ENCODE data around the gene ATAD1. TPM values are rescaled to one million over a fixed set of nuclear protein-coding genes. Genes with fewer than 3 reads are reported as not detected.
"Not testable (repeated sequence)": the region's sequence is repeated elsewhere in the genome, so short reads cannot be mapped to it uniquely, and the experiment has no call there.

ATAD1 gene
- total and polyA plus RNA-seq, 4 donors, result 11.6 to 50.2 (median 28.7) TPM

- no peak for ATAC-seq (ENCODE audit: insufficient read depth, low FRiP score)
- TF ChIP-seq, protein P1, sequence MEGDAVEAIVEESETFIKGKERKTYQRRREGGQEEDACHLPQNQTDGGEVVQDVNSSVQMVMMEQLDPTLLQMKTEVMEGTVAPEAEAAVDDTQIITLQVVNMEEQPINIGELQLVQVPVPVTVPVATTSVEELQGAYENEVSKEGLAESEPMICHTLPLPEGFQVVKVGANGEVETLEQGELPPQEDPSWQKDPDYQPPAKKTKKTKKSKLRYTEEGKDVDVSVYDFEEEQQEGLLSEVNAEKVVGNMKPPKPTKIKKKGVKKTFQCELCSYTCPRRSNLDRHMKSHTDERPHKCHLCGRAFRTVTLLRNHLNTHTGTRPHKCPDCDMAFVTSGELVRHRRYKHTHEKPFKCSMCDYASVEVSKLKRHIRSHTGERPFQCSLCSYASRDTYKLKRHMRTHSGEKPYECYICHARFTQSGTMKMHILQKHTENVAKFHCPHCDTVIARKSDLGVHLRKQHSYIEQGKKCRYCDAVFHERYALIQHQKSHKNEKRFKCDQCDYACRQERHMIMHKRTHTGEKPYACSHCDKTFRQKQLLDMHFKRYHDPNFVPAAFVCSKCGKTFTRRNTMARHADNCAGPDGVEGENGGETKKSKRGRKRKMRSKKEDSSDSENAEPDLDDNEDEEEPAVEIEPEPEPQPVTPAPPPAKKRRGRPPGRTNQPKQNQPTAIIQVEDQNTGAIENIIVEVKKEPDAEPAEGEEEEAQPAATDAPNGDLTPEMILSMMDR (IDR thresholded peaks at IDR 0.05; ENCODE audit: control extremely low read depth, extremely low read depth), result no peak
- Histone ChIP-seq H3K27ac (ENCODE audit: low read depth in 1 of 2, low read length in 1 of 2) (no peak overlapping the region), H3K9ac (ENCODE audit: insufficient read depth in 1 of 2, low read length in 2 of 2) (no peak overlapping the region), H3K4me3 (no peak overlapping the region), H3K9me3 (ENCODE audit: control insufficient read depth in 4 of 4, insufficient read depth in 3 of 4, low read length in 3 of 4) (no peaks in the 10 kb centered on the region), H3K4me1 (ENCODE audit: control insufficient read depth in 5 of 5, insufficient read depth in 5 of 5, low read length in 5 of 5) (peaks cover 0 to 1% (median 0%) of the 10 kb centered on the region in 5 donors), H3K27me3 (ENCODE audit: control insufficient read depth in 3 of 3, insufficient read depth in 3 of 3, low read length in 2 of 3) (no peaks in the 10 kb centered on the region), H3K36me3 (ENCODE audit: control insufficient read depth in 4 of 4, insufficient read depth in 4 of 4, low read length in 4 of 4) (no peaks in the 10 kb centered on the region)
- 77 to 83% methylated on average over 2 of the region's 2 CpGs for WGBS, 2 donors
- no peak for DNase-seq
Observed at GRCh38 chr10:87838650-87839049, 20.6 kb upstream of the ATAD1 start.

DNA sequence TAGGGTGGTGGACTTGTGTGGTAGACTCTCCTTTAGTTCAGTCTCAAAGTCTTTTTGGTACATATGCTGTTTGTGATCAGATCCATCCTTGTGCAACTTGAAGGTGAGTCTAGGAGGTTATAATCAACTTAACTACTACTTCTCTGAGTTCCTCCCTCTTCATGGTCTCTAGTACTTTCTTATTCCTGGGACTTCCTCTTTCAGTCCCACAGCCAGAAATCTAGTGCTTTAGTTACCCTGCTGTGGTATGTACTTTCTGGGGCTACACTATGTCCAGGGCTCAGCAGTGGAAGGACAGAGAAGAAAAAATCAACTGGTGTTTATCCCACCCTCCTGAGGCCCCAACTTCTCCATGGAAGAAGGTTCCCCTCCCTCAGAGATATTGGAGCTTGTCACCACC lies 19.4 kb upstream of the ATAD1 start:
- no peak overlapping the region for H3K4me3 ChIP-seq
- no peak overlapping the region for H3K9ac ChIP-seq (ENCODE audit: insufficient read depth in 1 of 2, low read length in 2 of 2)
- H3K27ac ChIP-seq (ENCODE audit: low read depth in 1 of 2, low read length in 1 of 2), result no peak overlapping the region
- TF ChIP-seq, protein P1 (IDR thresholded peaks at IDR 0.05; ENCODE audit: control extremely low read depth, extremely low read depth), result no peak
- H3K4me1 ChIP-seq (ENCODE audit: control insufficient read depth in 5 of 5, insufficient read depth in 5 of 5, low read length in 5 of 5), result peaks cover 0 to 1% (median 0%) of the 10 kb centered on the region in 5 donors
- H3K27me3 ChIP-seq (ENCODE audit: control insufficient read depth in 3 of 3, insufficient read depth in 3 of 3, low read length in 2 of 3), result no peaks in the 10 kb centered on the region
- DNase-seq, result no peak
- H3K36me3 ChIP-seq (ENCODE audit: control insufficient read depth in 4 of 4, insufficient read depth in 4 of 4, low read length in 4 of 4), result no peaks in the 10 kb centered on the region
- ATAC-seq (ENCODE audit: insufficient read depth, low FRiP score), result no peak
- H3K9me3 ChIP-seq (ENCODE audit: control insufficient read depth in 4 of 4, insufficient read depth in 3 of 4, low read length in 3 of 4), result no peaks in the 10 kb centered on the region

GRCh38 chr10:87836098-87836497 lies 18.1 kb upstream of the ATAD1 start:
- no peak for ATAC-seq (ENCODE audit: insufficient read depth, low FRiP score)
- H3K27me3 ChIP-seq (ENCODE audit: control insufficient read depth in 3 of 3, insufficient read depth in 3 of 3, low read length in 2 of 3), result no peaks in the 10 kb centered on the region
- no peak for DNase-seq
- no peaks in the 10 kb centered on the region for H3K4me1 ChIP-seq (ENCODE audit: control insufficient read depth in 5 of 5, insufficient read depth in 5 of 5, low read length in 5 of 5)
- no peak overlapping the region for H3K9ac ChIP-seq (ENCODE audit: insufficient read depth in 1 of 2, low read length in 2 of 2)
- no peaks in the 10 kb centered on the region for H3K36me3 ChIP-seq (ENCODE audit: control insufficient read depth in 4 of 4, insufficient read depth in 4 of 4, low read length in 4 of 4)
- WGBS, 2 donors, result 83 to 97% methylated on average over 4 of the region's 4 CpGs
- no peak overlapping the region for H3K4me3 ChIP-seq
- TF ChIP-seq, protein P1 (IDR thresholded peaks at IDR 0.05; ENCODE audit: control extremely low read depth, extremely low read depth), result no peak
- no peak overlapping the region for H3K27ac ChIP-seq (ENCODE audit: low read depth in 1 of 2, low read length in 1 of 2)
- no peaks in the 10 kb centered on the region for H3K9me3 ChIP-seq (ENCODE audit: control insufficient read depth in 4 of 4, insufficient read depth in 3 of 4, low read length in 3 of 4)

DNA sequence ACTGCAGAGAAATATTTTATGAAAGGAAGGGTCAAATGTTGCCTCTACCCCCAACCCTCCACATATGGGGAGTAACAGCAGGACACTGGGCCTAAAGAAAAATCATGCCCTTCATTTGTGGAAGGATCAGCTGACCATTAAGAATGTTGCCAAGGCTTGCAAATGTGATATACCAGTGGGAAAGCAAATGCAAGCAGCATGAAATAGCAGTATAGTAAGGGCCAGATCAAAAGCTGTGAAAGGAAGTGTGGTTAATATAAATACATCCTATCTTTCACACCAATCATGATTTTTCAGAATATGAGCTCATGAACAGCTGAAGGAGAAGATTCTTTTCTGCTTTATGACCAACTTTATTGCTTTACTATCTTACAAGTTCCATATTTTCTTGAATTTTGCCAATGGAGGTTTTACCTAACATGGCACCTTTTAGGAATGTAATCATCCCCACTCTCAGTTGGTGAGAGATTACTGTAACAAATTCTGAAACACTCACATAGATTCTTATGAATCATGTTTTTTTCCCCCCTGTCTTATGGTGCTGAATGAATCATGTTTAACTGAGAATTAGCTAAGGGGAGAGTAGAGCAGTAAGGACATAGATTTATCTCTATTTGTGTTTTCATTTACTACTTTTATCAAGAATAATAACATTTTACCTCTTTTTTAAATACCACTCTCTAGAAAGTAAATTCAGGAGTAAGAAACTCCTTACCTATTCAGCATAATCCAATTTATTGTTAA lies 12.1 kb upstream of the ATAD1 start:
- TF ChIP-seq, protein P1 (IDR thresholded peaks at IDR 0.05; ENCODE audit: control extremely low read depth, extremely low read depth), result no peak

DNA sequence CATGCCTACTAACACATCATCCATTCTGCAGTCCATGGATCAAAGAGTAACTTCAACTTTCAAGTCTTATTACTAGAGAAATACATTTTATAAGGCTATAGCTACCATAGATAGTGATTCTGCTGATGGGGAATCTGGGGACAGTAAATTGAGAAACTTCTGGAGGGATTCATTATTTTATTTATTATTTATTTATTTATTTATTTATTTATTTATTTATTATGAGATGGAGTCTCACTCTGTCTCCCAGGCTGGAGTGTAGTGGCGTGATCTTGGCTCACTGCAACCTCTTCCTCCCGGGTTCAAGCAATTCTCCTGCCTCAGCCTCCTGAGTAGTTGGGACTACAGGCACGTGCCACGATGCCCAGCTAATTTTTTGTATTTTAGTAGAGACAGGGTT lies 11.0 kb upstream of the ATAD1 start:
- H3K27ac ChIP-seq (ENCODE audit: low read depth in 1 of 2, low read length in 1 of 2); DNase-seq; H3K4me1 ChIP-seq (ENCODE audit: control insufficient read depth in 5 of 5, insufficient read depth in 5 of 5, low read length in 5 of 5); H3K9ac ChIP-seq (ENCODE audit: insufficient read depth in 1 of 2, low read length in 2 of 2); H3K9me3 ChIP-seq (ENCODE audit: control insufficient read depth in 4 of 4, insufficient read depth in 3 of 4, low read length in 3 of 4); H3K36me3 ChIP-seq (ENCODE audit: control insufficient read depth in 4 of 4, insufficient read depth in 4 of 4, low read length in 4 of 4); H3K4me3 ChIP-seq; H3K27me3 ChIP-seq (ENCODE audit: control insufficient read depth in 3 of 3, insufficient read depth in 3 of 3, low read length in 2 of 3); ATAC-seq (ENCODE audit: insufficient read depth, low FRiP score): not testable (repeated sequence)
- 96 to 100% methylated on average over 4 of the region's 4 CpGs for WGBS, 2 donors

More for the DNA sequence above, 12.1 kb upstream of the ATAD1 start:
- Histone ChIP-seq H3K9me3 (ENCODE audit: control insufficient read depth in 4 of 4, insufficient read depth in 3 of 4, low read length in 3 of 4) (no peaks in the 10 kb centered on the region), H3K27ac (ENCODE audit: low read depth in 1 of 2, low read length in 1 of 2) (no peak overlapping the region), H3K36me3 (ENCODE audit: control insufficient read depth in 4 of 4, insufficient read depth in 4 of 4, low read length in 4 of 4) (no peaks in the 10 kb centered on the region), H3K27me3 (ENCODE audit: control insufficient read depth in 3 of 3, insufficient read depth in 3 of 3, low read length in 2 of 3) (no peaks in the 10 kb centered on the region), H3K9ac (ENCODE audit: insufficient read depth in 1 of 2, low read length in 2 of 2) (no peak overlapping the region), H3K4me3 (no peak overlapping the region), H3K4me1 (ENCODE audit: control insufficient read depth in 5 of 5, insufficient read depth in 5 of 5, low read length in 5 of 5) (no peaks in the 10 kb centered on the region)
- DNase-seq (no peak), ATAC-seq (ENCODE audit: insufficient read depth, low FRiP score) (no peak)
